ENCODE results near the gene ZNF391.
"Not testable (repeated sequence)": the region's sequence is repeated elsewhere in the genome, so short reads cannot be mapped to it uniquely, and the experiment has no call there.

The ZNF391 gene

DNA sequence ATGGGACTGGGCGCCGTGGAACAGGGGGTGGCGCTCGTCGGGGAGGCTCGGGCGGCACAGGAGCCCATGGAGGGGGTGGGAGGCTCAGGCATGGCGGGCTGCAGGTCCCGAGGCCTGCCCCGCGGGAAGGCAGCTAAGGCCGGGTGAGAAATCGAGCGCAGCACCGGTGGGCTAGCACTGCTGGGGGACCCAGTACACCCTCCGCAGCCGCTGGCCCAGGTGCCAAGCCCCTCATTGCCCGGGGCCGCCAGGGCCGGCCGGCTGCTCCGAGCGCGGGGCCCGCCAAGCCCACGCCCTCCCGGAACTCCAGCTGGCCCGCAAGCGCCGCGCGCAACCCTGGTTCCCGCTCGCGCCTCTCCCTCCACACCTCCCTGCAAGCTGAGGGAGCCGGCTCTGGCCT is 36.3 kb downstream of the ZNF391 start:
- DNase-seq = not testable (repeated sequence)

DNA sequence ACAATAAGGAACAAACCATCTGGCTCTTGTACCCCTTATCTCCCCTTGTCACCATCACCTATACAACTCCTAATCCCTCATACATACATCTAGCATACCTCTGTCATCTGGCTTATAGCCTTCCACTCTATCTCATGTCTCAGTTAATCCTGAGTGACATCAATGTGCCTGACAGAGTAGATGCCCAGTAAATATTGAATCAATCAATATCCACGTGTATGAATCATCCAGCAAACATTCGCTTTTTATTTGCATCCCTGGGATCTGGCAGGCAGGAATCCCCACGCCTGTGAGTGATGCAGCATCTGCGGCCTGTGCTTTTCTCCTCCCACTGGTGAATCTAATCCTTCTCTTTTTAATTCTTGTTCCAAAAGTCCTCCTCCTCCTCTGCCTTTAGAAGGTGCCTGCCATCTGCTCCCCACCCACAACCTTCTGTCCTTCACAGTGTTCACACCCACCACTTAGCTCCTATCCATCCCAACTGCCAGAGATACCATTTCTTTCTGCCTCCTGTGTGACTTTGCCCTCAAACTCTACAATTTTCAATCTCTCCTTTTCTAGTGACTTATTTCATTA is 37.6 kb downstream of the ZNF391 start:
- DNase-seq = no peak

DNA sequence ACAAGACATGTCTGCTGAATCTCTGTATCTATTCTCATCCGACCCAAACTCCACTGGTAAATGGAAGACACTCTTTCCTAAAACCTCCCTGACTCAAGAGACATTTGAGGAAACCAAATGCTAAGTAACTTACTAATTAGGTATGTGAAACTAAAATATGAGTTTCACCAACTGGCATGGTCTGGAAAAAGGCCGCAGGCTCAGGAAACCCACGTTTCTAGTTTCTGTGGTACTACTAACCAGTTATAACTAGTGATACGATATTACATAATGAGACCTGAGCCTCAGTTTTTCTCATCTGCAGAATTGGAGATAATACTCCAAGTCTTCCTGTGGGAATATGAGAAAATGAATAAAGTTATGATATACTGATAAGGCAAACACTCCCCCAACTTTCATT is 39.9 kb downstream of the ZNF391 start:
- no peak for DNase-seq

DNA sequence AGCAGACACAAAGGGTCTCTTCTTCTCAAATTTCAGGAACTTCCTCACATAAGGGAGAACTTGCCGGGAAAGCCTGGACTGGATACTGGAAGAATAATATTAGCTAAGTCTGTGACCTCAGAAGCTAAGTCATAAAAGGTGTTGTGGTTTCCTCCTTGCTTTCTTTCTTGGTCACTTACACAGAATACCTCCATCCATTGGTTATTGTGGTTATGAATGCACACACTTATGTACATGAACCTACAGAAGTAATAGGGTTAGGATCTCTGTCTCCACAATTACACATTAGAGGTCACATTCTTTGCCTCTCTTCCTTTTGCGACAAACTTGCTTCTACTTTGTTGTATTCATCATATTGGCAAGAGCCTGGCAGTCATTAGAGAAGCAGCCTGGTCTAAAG is 40.4 kb downstream of the ZNF391 start:
- DNase-seq = no peak

DNA sequence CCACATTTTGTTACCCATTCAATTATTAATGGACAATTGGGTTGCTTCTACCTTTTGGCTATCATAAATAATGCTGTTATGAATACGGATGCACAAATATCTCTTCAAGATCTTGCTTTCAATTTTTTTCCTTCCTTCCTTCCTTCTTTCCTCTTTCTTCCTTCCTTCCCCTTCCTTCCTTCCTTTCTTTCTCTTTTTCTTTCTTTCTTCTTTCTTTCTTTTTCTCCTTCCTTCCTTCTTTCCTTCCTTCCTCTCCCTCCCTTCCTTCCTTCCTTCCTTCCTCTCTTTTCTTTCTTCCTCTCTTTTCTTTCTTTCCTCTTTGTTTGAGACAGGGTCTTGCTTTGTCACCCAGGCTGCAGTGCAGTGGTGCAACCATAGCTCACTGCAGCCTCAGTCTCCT is 45.2 kb downstream of the ZNF391 start:
- DNase-seq = no peak

DNA sequence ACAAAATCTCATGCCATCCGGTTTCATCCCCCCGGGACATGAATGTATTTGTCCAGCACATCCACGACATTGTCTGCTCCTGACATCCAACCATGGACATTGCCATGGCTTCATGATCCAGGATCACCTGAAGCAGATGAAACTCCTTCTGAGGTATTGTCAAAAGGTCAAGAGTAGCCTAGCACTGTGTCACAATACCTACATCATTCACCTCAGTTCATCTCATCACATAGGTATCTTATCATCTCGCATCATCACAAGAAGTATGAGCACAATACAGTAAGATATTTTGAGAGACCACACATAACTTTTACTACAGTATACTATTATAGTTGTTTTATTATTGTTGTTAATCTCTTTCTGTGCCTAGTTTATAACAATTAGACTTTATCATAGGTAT is 50.8 kb downstream of the ZNF391 start:
- no peak for DNase-seq

DNA sequence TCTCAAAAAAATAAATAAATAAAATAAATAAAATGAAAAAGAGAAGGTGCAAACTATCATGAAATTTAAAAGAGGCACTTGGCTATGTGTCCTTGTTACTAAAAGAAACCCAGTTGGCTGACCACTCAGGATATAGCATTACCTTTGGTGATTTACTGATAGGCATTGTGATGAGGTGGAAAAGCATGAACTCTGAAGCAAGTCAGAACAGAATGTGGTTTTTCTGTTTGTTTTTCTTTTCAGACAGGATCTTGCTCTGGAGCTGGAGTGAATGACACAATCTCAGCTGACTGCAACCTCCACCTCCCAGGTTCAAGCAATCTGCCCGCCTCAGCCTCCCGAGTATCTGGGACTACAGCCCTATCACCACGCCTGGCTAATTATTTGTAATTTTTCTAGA is 52.4 kb downstream of the ZNF391 start:
- DNase-seq = no peak

DNA sequence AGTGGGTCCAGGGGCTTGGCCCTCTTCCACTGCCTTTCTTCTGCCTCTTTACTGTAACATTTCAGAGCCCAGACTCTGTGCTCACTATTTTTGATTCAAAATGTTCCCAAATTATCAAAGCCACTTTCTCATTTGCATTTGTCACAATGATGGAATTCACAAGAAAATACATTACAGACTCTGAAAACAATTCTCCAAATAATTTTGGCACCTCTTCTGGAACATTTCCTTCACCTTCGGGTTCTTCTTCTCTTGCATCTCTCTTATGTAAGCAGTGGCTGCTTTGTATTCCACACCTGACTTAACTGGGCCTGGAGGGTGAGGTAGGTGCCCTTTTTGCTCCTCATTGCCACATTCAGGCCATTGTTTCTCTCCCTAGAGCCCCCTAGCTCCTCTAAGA is 54.4 kb downstream of the ZNF391 start:
- DNase-seq = no peak

DNA sequence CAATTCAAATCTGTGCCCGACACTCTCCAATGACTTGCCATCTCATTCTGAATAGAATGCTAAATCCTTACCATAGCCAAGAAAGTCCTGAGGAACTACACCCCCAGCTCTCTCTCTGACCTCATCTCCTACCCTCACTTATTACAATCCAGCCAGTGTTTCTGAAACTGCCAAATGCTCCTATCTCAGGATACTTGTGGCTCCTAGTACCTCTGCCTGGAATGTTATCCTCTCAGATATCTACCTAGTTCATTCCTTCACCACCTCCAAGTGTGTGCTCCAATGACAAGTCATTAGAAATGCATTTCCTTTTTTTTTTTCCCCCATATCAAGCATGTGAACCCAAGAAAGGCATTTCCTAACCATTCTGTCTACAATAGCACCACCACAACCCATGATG is 59.9 kb downstream of the ZNF391 start:
- DNase-seq = no peak

DNA sequence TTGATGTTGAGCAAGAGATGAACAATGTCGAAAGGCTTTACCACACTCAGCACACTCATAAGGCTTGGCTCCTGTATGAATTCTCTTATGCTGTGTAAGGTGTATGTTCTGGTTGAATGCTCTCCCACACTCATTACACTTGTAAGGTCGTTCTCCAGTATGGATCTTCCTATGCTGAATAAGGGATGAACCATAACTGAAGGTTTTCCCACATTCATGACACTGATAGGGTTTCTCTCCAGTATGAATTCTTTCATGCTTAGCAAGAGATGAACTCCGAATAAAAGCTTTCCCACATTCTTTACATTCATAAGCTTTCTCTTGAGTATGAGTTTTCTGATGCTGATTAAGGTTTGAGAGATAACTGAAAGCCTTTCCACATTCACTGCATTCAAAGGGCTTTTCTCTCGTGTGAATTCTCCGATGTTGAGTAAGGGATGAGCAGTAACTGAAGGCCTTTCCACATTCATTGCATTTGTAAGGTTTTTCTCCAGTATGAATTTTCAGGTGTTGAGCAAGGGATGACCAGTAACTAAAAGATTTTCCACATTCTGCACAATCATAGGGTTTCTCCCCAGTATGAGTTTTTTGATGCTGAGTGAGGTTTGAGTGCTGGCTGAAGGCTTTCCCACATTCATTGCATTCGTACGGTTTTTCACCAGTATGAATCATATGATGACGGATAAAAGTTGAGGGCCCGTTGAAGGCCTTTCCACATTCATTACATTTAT is 63.3 kb downstream of the ZNF391 start:
- DNase-seq = no peak

DNA sequence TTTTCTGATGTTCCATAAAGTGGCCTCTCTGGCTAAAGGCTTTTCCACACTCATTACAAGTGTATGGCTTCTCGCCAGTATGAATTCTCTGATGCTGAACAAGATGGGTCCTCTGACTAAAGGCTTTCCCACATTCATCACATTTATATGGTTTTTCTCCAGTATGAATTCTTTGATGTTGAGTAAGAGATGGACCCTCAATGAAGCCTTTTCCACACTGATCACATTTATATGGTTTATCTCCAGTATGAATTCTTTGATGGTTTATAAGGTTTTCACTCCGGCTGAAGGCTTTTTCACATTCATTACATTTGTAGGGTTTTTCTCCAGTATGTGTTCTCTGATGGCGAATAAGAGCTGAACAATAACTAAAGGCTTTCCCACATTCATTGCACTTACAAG is 63.9 kb downstream of the ZNF391 start:
- DNase-seq = no peak
